C1 segment of cervical spinal cord (tissue), 14 donors: ENCODE results near the gene POMGNT1.

Experiments used
- DNase-seq, 14 donors: peaks; one replicate each; lab custom pipeline; 2025; lab: John Stamatoyannopoulos, UW

Gene POMGNT1

GRCh38 chr1:46158312-46159281, 39.6 kb downstream of the POMGNT1 start:
- no peak for DNase-seq

GRCh38 chr1:46157916-46158311, 40.3 kb downstream of the POMGNT1 start:
- no peak for DNase-seq

GRCh38 chr1:46153732-46154131, 44.5 kb downstream of the POMGNT1 start:
- no peak for DNase-seq

- DNase-seq: no peak
Measured at GRCh38 chr1:46153228-46153627, 45.0 kb downstream of the POMGNT1 start.

GRCh38 chr1:46152016-46152415, 46.2 kb downstream of the POMGNT1 start:
- DNase-seq: no peak

- DNase-seq: no peak
Measured at GRCh38 chr1:46150085-46150484, 48.1 kb downstream of the POMGNT1 start.

- DNase-seq: no peak
Measured at GRCh38 chr1:46148318-46148717, 49.9 kb downstream of the POMGNT1 start.
